SU-DHL-6 (cell line): Measurements from ENCODE around the gene EPB41L4B.

Experiments used
- EZH2phosphoT487 ChIP-seq: fragments of 200-600 bp; sonication (generic), shearing (Covaris generic); conservative IDR thresholded peaks from 2 replicates; pipeline ENCODE4 v1.6.1; 2018; ENCODE audit warnings: mild to moderate bottlenecking, antibody characterized with exemption, low read length, moderate library complexity, mixed read lengths
- TF ChIP-seq, protein P1 (sequence below): fragments of 200-600 bp; sonication (generic); IDR thresholded peaks from one replicate; pipeline ENCODE4 v1.5.1; 2017; ENCODE audit warnings: antibody characterized with exemption, mild to moderate bottlenecking, low read length, moderate library complexity; ENCODE audit not compliant: insufficient read depth, poor library complexity, severe bottlenecking

GRCh38 chr9:109186857-109187520, 133.9 kb downstream of the EPB41L4B start:
- TF ChIP-seq, protein P1, sequence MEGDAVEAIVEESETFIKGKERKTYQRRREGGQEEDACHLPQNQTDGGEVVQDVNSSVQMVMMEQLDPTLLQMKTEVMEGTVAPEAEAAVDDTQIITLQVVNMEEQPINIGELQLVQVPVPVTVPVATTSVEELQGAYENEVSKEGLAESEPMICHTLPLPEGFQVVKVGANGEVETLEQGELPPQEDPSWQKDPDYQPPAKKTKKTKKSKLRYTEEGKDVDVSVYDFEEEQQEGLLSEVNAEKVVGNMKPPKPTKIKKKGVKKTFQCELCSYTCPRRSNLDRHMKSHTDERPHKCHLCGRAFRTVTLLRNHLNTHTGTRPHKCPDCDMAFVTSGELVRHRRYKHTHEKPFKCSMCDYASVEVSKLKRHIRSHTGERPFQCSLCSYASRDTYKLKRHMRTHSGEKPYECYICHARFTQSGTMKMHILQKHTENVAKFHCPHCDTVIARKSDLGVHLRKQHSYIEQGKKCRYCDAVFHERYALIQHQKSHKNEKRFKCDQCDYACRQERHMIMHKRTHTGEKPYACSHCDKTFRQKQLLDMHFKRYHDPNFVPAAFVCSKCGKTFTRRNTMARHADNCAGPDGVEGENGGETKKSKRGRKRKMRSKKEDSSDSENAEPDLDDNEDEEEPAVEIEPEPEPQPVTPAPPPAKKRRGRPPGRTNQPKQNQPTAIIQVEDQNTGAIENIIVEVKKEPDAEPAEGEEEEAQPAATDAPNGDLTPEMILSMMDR: no peak
- TF ChIP-seq EZH2phosphoT487: no peak
